HepG2 (cell line): ENCODE data around the gene GDE1. TPM values are rescaled to one million over a fixed set of nuclear protein-coding genes. Genes with fewer than 3 reads are reported as not detected.

ENCODE experiments used
- CEBPG ChIP-seq: IDR thresholded peaks from 2 replicates; pipeline ENCODE4 v1.6.1; 2016
- FOXA3 ChIP-seq: IDR thresholded peaks from 2 replicates; pipeline ENCODE4 v1.6.1; 2016; ENCODE audit warnings: missing genetic modification reagents, missing compliant biosample characterization
- HIVEP1 ChIP-seq: sonication (generic); formaldehyde crosslinking; IDR thresholded peaks from 2 replicates; pipeline ENCODE4 v1.4.0; 2020; ENCODE audit warnings: mild to moderate bottlenecking, missing genetic modification reagents
- SNAPC2 ChIP-seq: sonication (generic); formaldehyde crosslinking; IDR thresholded peaks from 2 replicates; pipeline ENCODE4 v1.8.1; 2022; ENCODE audit warnings: mild to moderate bottlenecking, missing genetic modification reagents
- STAG1 ChIP-seq: sonication (generic); formaldehyde crosslinking; IDR thresholded peaks from 2 replicates; pipeline ENCODE4 v1.4.0; 2020; ENCODE audit warnings: missing genetic modification reagents
- ZNF256 ChIP-seq: sonication (generic); formaldehyde crosslinking; conservative IDR thresholded peaks from 2 replicates; pipeline ENCODE4 v1.4.0; 2020; ENCODE audit warnings: missing genetic modification reagents
- ZNF44 ChIP-seq: sonication (generic); formaldehyde crosslinking; IDR thresholded peaks from 2 replicates; pipeline ENCODE4 v1.5.1; 2020; ENCODE audit warnings: mild to moderate bottlenecking, missing genetic modification reagents
- polyA plus RNA-seq, 8 experiments: library from polyadenylated mRNA; depleted of rRNA in 3 of 8; stranded (reverse) in 7 of 8; unstranded in 1 of 8; fragments of >200 nt; fragmentation: Illumina TruSeq in 4 of 8; extraction: Trizol in 4 of 8; gene quantifications; 2 replicates each; pipeline versions ENCODE4 v1.2.1 to v1.2.3, GENCODE V29; 2011 to 2016; ENCODE audit warnings: low read depth in 4 of 8, missing spikeins in 1 of 8, mixed read lengths in 1 of 8; ENCODE audit not compliant: insufficient read depth in 1 of 8
- total RNA-seq, 5 experiments: library from RNA; depleted of rRNA; stranded (reverse); fragments of >200 nt; fragmentation: Illumina TruSeq; extraction: Trizol; gene quantifications; 2 replicates each; pipeline ENCODE4 v1.2.3, GENCODE V29; 2016; ENCODE audit warnings: low read depth in 1 of 5
- TF ChIP-seq, protein P1 (sequence below): sonication (generic); formaldehyde crosslinking; IDR thresholded peaks from 2 replicates; pipeline ENCODE4 v1.5.0; 2020; ENCODE audit warnings: mild to moderate bottlenecking, missing genetic modification reagents, borderline replicate concordance
- TF ChIP-seq, protein P2 (sequence below): IDR thresholded peaks from 2 replicates; pipeline ENCODE4 v1.6.1; 2012; ENCODE audit warnings: low read length, improper control_type of control experiment
- TF ChIP-seq, protein P3 (sequence below): sonication (generic); formaldehyde crosslinking; IDR thresholded peaks from 2 replicates; pipeline ENCODE4 v1.4.0; 2020; ENCODE audit warnings: missing genetic modification reagents, borderline replicate concordance
- TF ChIP-seq, protein P4 (sequence below): sonication (generic); formaldehyde crosslinking; IDR thresholded peaks from 2 replicates; pipeline ENCODE4 v1.5.1; 2020; ENCODE audit warnings: missing genetic modification reagents, mild to moderate bottlenecking, borderline replicate concordance
- TF ChIP-seq, protein P5 (sequence below): sonication (generic); formaldehyde crosslinking; IDR thresholded peaks from 2 replicates; pipeline ENCODE4 v1.4.0; 2020; ENCODE audit warnings: missing genetic modification reagents

Gene GDE1
- total and polyA plus RNA-seq, 2 of the 13 experiments (the other 11 are each of a cell fraction or from before 2014, with no cell fraction given), result 35.9 to 59.0 TPM

DNA sequence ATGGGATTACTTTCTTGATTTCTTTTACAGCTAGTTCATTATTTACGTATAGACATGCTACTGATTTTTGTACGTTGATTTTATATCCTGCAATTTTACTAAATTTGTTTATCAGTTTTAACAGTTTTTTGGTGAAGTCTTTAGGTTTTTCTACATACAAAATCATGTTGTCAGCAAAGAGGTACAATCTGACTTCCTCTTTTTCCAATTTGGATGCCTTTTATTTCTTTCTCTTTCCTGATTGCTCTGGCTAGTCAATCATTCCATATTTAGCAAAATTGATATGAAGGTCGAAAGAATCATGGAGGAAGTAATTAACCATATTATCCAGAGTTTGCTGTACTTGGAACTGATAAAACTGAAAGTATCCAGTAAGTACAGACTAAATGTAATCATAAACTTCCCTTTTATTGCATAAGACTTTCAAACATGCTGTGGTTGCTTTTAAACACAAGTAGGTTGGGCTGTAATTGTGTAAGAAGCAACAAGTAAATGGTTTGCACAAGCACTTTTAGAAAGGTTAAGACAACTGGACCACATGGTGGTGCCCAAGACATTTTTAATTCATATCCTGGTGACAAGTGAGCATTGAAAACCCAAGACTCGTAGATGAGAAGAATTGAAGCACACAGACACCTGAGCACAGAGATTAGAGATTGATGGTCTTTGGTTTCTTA is 8.4 kb downstream of the GDE1 start (continued):
- TF ChIP-seq, protein P1, sequence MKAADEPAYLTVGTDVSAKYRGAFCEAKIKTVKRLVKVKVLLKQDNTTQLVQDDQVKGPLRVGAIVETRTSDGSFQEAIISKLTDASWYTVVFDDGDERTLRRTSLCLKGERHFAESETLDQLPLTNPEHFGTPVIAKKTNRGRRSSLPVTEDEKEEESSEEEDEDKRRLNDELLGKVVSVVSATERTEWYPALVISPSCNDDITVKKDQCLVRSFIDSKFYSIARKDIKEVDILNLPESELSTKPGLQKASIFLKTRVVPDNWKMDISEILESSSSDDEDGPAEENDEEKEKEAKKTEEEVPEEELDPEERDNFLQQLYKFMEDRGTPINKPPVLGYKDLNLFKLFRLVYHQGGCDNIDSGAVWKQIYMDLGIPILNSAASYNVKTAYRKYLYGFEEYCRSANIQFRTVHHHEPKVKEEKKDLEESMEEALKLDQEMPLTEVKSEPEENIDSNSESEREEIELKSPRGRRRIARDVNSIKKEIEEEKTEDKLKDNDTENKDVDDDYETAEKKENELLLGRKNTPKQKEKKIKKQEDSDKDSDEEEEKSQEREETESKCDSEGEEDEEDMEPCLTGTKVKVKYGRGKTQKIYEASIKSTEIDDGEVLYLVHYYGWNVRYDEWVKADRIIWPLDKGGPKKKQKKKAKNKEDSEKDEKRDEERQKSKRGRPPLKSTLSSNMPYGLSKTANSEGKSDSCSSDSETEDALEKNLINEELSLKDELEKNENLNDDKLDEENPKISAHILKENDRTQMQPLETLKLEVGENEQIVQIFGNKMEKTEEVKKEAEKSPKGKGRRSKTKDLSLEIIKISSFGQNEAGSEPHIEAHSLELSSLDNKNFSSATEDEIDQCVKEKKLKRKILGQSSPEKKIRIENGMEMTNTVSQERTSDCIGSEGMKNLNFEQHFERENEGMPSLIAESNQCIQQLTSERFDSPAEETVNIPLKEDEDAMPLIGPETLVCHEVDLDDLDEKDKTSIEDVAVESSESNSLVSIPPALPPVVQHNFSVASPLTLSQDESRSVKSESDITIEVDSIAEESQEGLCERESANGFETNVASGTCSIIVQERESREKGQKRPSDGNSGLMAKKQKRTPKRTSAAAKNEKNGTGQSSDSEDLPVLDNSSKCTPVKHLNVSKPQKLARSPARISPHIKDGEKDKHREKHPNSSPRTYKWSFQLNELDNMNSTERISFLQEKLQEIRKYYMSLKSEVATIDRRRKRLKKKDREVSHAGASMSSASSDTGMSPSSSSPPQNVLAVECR, result no peak
- TF ChIP-seq HIVEP1, result no peak
- TF ChIP-seq, protein P2, sequence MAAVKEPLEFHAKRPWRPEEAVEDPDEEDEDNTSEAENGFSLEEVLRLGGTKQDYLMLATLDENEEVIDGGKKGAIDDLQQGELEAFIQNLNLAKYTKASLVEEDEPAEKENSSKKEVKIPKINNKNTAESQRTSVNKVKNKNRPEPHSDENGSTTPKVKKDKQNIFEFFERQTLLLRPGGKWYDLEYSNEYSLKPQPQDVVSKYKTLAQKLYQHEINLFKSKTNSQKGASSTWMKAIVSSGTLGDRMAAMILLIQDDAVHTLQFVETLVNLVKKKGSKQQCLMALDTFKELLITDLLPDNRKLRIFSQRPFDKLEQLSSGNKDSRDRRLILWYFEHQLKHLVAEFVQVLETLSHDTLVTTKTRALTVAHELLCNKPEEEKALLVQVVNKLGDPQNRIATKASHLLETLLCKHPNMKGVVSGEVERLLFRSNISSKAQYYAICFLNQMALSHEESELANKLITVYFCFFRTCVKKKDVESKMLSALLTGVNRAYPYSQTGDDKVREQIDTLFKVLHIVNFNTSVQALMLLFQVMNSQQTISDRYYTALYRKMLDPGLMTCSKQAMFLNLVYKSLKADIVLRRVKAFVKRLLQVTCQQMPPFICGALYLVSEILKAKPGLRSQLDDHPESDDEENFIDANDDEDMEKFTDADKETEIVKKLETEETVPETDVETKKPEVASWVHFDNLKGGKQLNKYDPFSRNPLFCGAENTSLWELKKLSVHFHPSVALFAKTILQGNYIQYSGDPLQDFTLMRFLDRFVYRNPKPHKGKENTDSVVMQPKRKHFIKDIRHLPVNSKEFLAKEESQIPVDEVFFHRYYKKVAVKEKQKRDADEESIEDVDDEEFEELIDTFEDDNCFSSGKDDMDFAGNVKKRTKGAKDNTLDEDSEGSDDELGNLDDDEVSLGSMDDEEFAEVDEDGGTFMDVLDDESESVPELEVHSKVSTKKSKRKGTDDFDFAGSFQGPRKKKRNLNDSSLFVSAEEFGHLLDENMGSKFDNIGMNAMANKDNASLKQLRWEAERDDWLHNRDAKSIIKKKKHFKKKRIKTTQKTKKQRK, result no peak
- no peak for TF ChIP-seq ZNF44 (CRISPR knock-in tag)
- TF ChIP-seq STAG1 (CRISPR knock-in tag), result peak; percentile 19; the same call in 1 of the 2 replicates
- TF ChIP-seq, protein P3, sequence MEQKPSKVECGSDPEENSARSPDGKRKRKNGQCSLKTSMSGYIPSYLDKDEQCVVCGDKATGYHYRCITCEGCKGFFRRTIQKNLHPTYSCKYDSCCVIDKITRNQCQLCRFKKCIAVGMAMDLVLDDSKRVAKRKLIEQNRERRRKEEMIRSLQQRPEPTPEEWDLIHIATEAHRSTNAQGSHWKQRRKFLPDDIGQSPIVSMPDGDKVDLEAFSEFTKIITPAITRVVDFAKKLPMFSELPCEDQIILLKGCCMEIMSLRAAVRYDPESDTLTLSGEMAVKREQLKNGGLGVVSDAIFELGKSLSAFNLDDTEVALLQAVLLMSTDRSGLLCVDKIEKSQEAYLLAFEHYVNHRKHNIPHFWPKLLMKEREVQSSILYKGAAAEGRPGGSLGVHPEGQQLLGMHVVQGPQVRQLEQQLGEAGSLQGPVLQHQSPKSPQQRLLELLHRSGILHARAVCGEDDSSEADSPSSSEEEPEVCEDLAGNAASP, result no peak
- no peak for TF ChIP-seq SNAPC2 (CRISPR knock-in tag)
- TF ChIP-seq CEBPG, result peak; percentile 58; the same call in 1 of the 2 replicates
- no peak for TF ChIP-seq ZNF256
- 0 out of 2 replicates have a peak, but pooled peaks have one; percentile 6 for TF ChIP-seq FOXA3
- TF ChIP-seq, protein P4, sequence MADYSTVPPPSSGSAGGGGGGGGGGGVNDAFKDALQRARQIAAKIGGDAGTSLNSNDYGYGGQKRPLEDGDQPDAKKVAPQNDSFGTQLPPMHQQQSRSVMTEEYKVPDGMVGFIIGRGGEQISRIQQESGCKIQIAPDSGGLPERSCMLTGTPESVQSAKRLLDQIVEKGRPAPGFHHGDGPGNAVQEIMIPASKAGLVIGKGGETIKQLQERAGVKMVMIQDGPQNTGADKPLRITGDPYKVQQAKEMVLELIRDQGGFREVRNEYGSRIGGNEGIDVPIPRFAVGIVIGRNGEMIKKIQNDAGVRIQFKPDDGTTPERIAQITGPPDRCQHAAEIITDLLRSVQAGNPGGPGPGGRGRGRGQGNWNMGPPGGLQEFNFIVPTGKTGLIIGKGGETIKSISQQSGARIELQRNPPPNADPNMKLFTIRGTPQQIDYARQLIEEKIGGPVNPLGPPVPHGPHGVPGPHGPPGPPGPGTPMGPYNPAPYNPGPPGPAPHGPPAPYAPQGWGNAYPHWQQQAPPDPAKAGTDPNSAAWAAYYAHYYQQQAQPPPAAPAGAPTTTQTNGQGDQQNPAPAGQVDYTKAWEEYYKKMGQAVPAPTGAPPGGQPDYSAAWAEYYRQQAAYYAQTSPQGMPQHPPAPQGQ, result no peak
- TF ChIP-seq, protein P5, sequence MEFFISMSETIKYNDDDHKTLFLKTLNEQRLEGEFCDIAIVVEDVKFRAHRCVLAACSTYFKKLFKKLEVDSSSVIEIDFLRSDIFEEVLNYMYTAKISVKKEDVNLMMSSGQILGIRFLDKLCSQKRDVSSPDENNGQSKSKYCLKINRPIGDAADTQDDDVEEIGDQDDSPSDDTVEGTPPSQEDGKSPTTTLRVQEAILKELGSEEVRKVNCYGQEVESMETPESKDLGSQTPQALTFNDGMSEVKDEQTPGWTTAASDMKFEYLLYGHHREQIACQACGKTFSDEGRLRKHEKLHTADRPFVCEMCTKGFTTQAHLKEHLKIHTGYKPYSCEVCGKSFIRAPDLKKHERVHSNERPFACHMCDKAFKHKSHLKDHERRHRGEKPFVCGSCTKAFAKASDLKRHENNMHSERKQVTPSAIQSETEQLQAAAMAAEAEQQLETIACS (CRISPR knock-in tag), result no peak
